GM18873 (cell line): ENCODE data around the gene LPAR2.

Experiments used
- ATAC-seq: cut with Tn5 transposase; IDR thresholded peaks from one replicate; pipeline ENCODE4 v1.9.1; 2021; ENCODE audit warnings: mild to moderate bottlenecking, moderate library complexity, moderate number of reproducible peaks; ENCODE audit not compliant: unreplicated experiment, low FRiP score

LPAR2 gene

GRCh38 chr19:19654441-19654840 is 26.4 kb upstream of the LPAR2 start:
- ATAC-seq, result no peak

GRCh38 chr19:19653597-19654147 is 25.7 kb upstream of the LPAR2 start:
- no peak for ATAC-seq

GRCh38 chr19:19652482-19653295 is 24.7 kb upstream of the LPAR2 start:
- no peak for ATAC-seq

GRCh38 chr19:19651076-19651475 is 23.1 kb upstream of the LPAR2 start:
- no peak for ATAC-seq

- ATAC-seq, result no peak
Observed at GRCh38 chr19:19650331-19650730, 22.3 kb upstream of the LPAR2 start.

GRCh38 chr19:19649580-19649995 is 21.6 kb upstream of the LPAR2 start:
- ATAC-seq, result no peak

GRCh38 chr19:19649155-19649554 is 21.1 kb upstream of the LPAR2 start:
- no peak for ATAC-seq

GRCh38 chr19:19647037-19647835 is 19.2 kb upstream of the LPAR2 start:
- ATAC-seq, result no peak

- ATAC-seq, result no peak
Observed at GRCh38 chr19:19645233-19645870, 17.3 kb upstream of the LPAR2 start.

GRCh38 chr19:19644054-19644388 is 16.0 kb upstream of the LPAR2 start:
- ATAC-seq, result no peak

- peak; percentile 46 for ATAC-seq
Observed at GRCh38 chr19:19643158-19644053, 15.4 kb upstream of the LPAR2 start, which contains the start of gene GMIP. Gene GMIP, minus strand, starts transcription at chr19:19643657. Its CDS starts 128 bp downstream, at chr19:19643529.

GRCh38 chr19:19642506-19643157 is 14.6 kb upstream of the LPAR2 start:
- ATAC-seq, result no peak

- no peak for ATAC-seq
Observed at GRCh38 chr19:19637523-19638251, 9.7 kb upstream of the LPAR2 start.

GRCh38 chr19:19637186-19637522 is 9.1 kb upstream of the LPAR2 start:
- ATAC-seq, result no peak

- no peak for ATAC-seq
Observed at GRCh38 chr19:19636573-19637185, 8.7 kb upstream of the LPAR2 start.

GRCh38 chr19:19635313-19635702 is 7.3 kb upstream of the LPAR2 start:
- ATAC-seq, result no peak

GRCh38 chr19:19634516-19635312 is 6.7 kb upstream of the LPAR2 start:
- no peak for ATAC-seq
